DMS79 treated with DMSO at 0.1 percent for 48 hours (cell line): ENCODE measurements around the gene MBIP.
"Not testable (repeated sequence)": the region's sequence is repeated elsewhere in the genome, so short reads cannot be mapped to it uniquely, and the experiment has no call there.

Source experiments
- DNase-seq: peaks from one replicate; lab custom pipeline; 2025; lab: John Stamatoyannopoulos, UW

Gene MBIP, protein sequence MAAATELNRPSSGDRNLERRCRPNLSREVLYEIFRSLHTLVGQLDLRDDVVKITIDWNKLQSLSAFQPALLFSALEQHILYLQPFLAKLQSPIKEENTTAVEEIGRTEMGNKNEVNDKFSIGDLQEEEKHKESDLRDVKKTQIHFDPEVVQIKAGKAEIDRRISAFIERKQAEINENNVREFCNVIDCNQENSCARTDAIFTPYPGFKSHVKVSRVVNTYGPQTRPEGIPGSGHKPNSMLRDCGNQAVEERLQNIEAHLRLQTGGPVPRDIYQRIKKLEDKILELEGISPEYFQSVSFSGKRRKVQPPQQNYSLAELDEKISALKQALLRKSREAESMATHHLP

DNA sequence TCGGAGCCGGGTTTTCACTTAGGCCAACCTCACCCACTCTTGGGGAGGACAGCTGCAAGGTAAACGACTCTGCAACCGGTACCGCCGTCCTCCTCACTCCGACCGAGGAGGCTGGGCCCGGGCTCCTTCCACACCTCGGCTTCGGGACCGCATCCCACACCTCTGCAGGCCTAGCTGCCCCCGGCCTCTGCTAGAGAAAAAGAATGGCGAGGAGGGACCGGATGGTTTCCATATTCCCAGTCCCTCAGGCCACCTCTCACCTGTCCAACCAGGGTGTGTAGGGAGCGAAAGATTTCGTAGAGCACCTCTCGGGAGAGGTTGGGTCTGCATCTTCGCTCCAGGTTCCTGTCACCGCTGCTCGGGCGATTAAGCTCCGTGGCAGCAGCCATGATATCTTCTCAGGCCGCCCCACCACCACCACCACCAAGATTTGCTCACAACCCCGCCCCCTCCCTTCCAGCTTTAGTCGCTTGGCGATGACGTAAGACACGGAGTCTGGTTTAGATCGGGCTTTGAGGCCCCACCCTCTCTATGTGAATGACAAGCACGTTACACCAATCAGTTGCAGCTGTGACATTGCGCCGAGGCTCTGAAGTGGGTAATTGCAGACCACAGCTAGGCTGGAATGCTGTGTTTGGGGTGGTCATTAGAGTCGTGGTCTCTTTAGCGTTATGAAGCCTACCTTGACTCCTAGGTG is at the start of gene MBIP:
TSS of gene MBIP (minus strand) at position 438 of the 697 bp plus-strand sequence. CDS start at position 389, 49 bp downstream.
- DNase-seq: peak; percentile 100

DNA sequence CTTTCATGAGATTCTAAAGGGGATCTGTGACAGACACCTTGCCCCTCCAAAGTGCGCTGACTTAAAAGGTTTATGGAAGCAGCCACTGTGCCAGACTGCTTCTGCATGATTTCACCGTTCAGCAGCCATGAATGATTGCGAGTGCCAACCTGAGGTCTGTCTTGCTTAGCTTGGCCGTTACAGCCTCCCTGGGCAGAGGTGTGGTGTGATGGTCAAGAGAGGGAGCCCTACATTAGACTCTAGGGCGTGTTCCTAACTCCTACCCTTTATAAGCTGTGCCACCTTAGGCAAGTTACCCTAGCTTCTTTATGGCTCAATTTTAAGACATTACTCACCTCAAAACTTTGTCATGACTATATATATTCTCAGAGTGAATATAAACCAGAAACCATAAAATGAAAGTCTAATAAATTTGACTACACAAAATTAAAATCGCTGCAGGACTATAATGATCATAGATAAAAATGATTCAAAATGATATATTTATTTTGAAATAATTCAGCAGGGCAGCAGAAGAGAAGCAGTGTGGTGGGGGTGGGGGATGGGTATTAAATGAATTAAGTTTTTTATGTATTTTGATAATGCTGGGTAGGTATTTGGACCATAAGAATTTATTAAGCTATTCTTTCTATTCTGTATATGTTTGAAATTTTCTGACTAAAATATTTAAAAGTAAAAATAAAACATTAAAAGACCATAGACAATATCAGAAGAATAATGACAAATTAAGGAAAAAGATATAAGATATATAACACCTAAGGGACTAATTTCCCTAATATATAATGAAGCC is 47.7 kb upstream of the MBIP start:
- peak; percentile 94 for DNase-seq

GRCh38 chr14:36365766-36366165 is 45.3 kb upstream of the MBIP start:
- peak; percentile 99 for DNase-seq

GRCh38 chr14:36363704-36364103 is 43.3 kb upstream of the MBIP start:
- peak; percentile 55 for DNase-seq

- DNase-seq: no peak
Observed at GRCh38 chr14:36362648-36363047, 42.2 kb upstream of the MBIP start.

DNA sequence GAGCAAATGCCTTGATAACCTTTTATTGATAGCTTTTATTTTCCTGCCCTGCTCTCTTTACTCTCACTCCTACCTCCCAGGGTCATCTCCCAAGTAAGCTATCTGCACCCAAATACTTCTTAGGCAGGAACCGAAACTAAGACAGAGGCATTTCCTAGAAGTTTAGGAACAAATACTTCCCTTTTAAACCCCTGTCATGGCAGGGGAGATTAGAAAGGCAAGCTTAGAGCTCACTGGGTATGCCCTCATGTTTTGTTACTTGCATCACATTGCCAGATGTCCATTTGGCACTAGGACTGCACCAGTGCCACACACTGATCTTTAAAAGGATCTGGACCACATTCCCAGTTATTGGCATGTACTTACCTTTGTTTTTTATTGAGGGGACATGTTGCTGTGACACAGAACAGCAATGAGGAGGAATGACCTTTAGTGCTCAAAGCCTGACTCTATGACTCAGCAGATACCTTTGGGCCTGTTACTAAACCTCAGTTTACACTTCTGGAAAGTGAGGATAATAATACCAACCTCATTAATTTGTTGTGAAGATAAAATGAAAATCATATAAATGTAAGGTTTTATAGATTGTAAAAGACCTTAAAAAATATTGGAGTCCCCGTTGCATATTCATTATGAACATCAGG is 40.9 kb upstream of the MBIP start:
- no peak for DNase-seq

- DNase-seq: no peak
Observed at GRCh38 chr14:36356862-36357261, 36.4 kb upstream of the MBIP start.

- peak; percentile 100 for DNase-seq
Observed at GRCh38 chr14:36346052-36346451, 25.6 kb upstream of the MBIP start.

DNA sequence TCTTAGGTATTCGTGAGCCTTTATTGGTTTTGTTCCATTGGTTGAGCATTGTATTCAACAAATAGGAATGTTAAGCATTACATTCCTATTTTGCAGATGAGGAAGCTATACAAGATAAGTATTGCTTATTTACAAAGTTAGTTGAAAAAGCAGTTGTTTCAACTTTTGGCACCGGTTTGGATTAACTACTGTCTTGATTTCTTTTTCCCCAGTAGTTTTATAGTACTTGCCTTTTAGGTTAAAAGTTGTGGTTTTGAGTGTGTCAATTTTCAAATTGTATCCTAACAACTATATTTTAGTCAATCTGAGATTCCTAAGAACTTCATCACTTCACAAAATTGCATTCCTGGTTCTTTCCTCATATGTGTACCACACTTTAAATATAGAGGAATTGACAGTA is 23.8 kb upstream of the MBIP start:
- peak; percentile 79 for DNase-seq

GRCh38 chr14:36341811-36342210 is 21.4 kb upstream of the MBIP start:
- not testable (repeated sequence) for DNase-seq

- DNase-seq: no peak
Observed at GRCh38 chr14:36340276-36340890, 19.9 kb upstream of the MBIP start.

GRCh38 chr14:36339816-36340215 is 19.4 kb upstream of the MBIP start:
- DNase-seq: no peak

GRCh38 chr14:36333119-36333518 is 12.7 kb upstream of the MBIP start:
- no peak for DNase-seq

- not testable (repeated sequence) for DNase-seq
Observed at GRCh38 chr14:36327573-36327972, 7.1 kb upstream of the MBIP start.

DNA sequence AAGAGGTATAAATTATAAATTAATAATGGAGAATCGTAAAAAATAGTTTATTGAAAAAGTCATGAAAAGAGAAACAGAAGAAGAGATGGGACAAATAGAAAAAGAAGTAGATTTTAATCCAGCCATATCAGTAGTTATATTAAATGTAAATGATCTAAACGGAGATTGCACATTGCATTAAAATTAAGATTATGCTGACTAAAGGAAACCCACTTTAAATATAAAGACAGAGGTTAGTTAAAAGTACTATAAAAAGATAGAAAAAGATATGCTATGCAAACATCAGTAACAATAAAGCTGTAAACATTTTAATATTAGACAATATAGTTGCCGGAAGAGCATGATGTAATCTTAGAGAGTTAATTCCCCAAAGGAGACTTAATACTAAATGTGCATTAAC is 5.4 kb upstream of the MBIP start:
- DNase-seq: no peak

DNA sequence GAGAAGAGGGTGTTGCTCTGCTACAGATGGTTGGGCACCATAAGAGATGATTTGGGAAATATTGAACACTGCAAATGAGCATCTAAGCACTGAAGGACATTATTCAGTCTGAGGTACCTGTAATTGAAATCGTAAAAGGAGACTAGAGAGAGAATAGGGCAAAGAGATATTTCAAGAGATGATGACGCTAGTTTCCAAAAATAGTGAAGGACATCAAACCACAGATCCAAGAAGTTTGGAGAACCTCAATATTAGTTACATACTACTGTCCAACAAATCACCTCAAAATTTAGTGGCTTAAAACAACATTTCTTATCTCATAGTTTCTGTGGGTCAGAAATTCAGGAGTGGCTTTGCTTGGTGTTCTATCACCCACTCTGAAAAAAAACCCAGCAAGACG is 4.5 kb upstream of the MBIP start:
- no peak for DNase-seq

GRCh38 chr14:36320897-36321381 is 502 bp upstream of the MBIP start:
- no peak for DNase-seq

GRCh38 chr14:36319899-36320199 is 588 bp downstream of the MBIP start:
- peak; percentile 86 for DNase-seq

DNA sequence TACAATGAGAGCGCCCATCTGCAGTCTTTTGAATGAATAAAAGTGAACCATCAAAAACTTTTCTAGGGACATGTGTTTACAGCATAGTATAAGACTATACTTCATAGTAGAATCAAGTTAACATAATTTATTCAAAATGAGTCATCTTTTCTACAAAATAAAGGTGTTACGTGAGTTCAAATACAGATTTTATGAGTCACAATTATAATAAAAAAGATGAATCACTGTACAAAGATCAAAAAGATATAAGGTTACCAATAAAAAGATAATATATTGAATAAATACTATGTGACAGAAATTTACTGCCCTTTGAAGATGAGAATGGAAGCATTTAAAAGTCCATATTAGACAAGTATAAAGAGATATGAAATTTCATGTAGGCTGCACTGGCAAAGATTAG is 2.8 kb downstream of the MBIP start:
- peak; percentile 96 for DNase-seq

GRCh38 chr14:36316131-36316530 is 4.3 kb downstream of the MBIP start:
- DNase-seq: peak; percentile 100

DNA sequence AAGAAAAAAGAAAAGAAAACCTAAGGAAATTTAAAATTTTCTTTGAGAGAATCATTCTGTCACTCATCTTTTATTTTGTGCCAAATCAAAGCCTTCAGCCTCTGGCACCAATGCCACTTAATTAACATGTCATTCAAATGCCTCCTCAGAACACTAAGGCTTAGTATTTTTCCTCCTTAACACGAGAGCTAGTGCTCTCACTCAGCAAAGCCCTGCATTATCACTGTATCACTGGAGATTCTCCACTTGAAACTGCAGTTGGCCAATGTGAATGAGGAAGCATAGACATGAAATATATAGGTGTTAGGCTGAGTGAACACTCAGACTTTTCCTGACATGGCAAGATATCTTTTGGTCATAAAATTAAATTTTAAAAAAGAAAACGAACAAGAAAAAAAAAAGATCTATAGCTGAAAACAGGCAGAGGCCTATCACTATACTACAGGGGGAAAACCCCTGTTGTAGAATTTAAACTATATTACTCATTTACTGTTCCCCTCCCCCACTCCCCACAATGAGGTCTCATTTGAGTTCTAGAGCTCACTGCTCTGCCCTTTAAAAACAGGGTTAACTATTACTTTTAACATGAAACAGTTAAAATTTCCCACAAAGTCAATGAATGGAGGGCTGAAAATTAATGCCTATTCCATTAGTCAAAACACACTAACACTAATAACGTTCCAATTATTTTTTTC is 5.1 kb downstream of the MBIP start:
- DNase-seq: peak; percentile 97
